ENCODE results near the gene SBF2.

DNA sequence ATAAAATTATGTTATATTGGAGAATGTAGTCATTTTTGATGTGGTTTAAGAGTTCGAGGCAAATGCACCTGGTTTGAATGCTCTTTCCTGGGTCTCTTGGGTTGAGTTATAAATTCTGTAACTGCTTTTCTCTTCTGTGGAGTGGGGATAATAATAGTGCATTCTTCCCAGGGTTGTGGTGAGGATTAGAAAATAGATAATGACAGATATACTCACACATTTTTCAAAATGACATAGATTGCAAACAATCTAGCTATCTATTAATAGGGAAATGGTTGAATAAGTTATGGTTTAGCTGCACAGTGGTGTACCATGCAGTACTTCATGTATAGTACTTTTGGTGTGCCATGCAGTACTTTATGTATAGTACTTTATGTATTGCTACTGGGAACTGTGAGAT is 562.8 kb downstream of the SBF2 start:
- TF ChIP-seq POLR2A (IDR thresholded peaks at IDR 0.05): no peak
- TF ChIP-seq, protein P1, sequence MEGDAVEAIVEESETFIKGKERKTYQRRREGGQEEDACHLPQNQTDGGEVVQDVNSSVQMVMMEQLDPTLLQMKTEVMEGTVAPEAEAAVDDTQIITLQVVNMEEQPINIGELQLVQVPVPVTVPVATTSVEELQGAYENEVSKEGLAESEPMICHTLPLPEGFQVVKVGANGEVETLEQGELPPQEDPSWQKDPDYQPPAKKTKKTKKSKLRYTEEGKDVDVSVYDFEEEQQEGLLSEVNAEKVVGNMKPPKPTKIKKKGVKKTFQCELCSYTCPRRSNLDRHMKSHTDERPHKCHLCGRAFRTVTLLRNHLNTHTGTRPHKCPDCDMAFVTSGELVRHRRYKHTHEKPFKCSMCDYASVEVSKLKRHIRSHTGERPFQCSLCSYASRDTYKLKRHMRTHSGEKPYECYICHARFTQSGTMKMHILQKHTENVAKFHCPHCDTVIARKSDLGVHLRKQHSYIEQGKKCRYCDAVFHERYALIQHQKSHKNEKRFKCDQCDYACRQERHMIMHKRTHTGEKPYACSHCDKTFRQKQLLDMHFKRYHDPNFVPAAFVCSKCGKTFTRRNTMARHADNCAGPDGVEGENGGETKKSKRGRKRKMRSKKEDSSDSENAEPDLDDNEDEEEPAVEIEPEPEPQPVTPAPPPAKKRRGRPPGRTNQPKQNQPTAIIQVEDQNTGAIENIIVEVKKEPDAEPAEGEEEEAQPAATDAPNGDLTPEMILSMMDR (IDR thresholded peaks at IDR 0.05): no peak

All from esophagus squamous epithelium (tissue), 4 donors.